Liver (tissue), 9 donors: ENCODE data around the gene TRIM67. TPM values are rescaled to one million over a fixed set of nuclear protein-coding genes. Genes with fewer than 3 reads are reported as not detected.

Experiments used
- DNase-seq: peaks from one replicate; pipeline ENCODE4 v3.0.0-alpha.2; 2017; ENCODE audit warnings: low spot score
- H3K27ac ChIP-seq, 2 donors: one replicate each; pipeline ENCODE4 v1.7.0; 2013; ENCODE audit warnings: inconsistent platforms in 2 of 2, low read length in 2 of 2, control low read depth in 1 of 2, low read depth in 1 of 2, mild to moderate bottlenecking in 1 of 2
- H3K27me3 ChIP-seq, 4 donors: one replicate each; pipeline versions ENCODE4 v1.6.1 to v1.7.0; 2013; ENCODE audit warnings: low read length in 3 of 4, inconsistent platforms in 1 of 4, mild to moderate bottlenecking in 1 of 4, moderate library complexity in 1 of 4; ENCODE audit not compliant: control insufficient read depth in 4 of 4, insufficient read depth in 4 of 4
- H3K36me3 ChIP-seq, 4 donors: one replicate each; pipeline versions ENCODE4 v1.6.1 to v1.7.0; 2013; ENCODE audit warnings: low read length in 3 of 4, mild to moderate bottlenecking in 3 of 4, low read depth in 1 of 4, moderate library complexity in 1 of 4; ENCODE audit not compliant: control insufficient read depth in 4 of 4, insufficient read depth in 3 of 4
- H3K4me1 ChIP-seq, 4 donors: one replicate each; pipeline versions ENCODE4 v1.6.1 to v1.7.0; 2013; ENCODE audit warnings: low read length in 3 of 4, mild to moderate bottlenecking in 3 of 4, moderate library complexity in 1 of 4; ENCODE audit not compliant: control insufficient read depth in 4 of 4, insufficient read depth in 4 of 4
- H3K4me3 ChIP-seq, 3 donors: one replicate each; pipeline versions ENCODE4 v1.6.1 to v1.7.0; 2013; ENCODE audit warnings: low read length in 3 of 3, control low read depth in 1 of 3, low read depth in 1 of 3, mild to moderate bottlenecking in 1 of 3
- H3K9ac ChIP-seq, 2 donors: one replicate each; pipeline ENCODE4 v1.7.0; 2013; ENCODE audit warnings: low read length in 2 of 2, mild to moderate bottlenecking in 2 of 2, moderate library complexity in 2 of 2, control low read depth in 1 of 2, low read depth in 1 of 2
- H3K9me3 ChIP-seq, 4 donors: one replicate each; pipeline versions ENCODE4 v1.6.1 to v1.7.0; 2013; ENCODE audit warnings: low read length in 3 of 4; ENCODE audit not compliant: control insufficient read depth in 4 of 4
- EGR1 ChIP-seq, 2 donors: IDR thresholded peaks; 2 replicates each; pipeline ENCODE4 v1.6.1; 2016 to 2018; ENCODE audit warnings: antibody characterized with exemption in 2 of 2, low read depth in 2 of 2
- FOXA1 ChIP-seq: IDR thresholded peaks from 2 replicates; pipeline ENCODE4 v1.6.1; 2016; ENCODE audit warnings: antibody characterized with exemption
- FOXA2 ChIP-seq: IDR thresholded peaks from 2 replicates; pipeline ENCODE4 v1.6.1; 2016; ENCODE audit warnings: antibody characterized with exemption
- GABPA ChIP-seq, 2 donors: IDR thresholded peaks in 1 of 2; conservative IDR thresholded peaks in 1 of 2; 2 replicates each; pipeline ENCODE4 v1.6.1; 2016; ENCODE audit warnings: antibody characterized with exemption in 2 of 2, mild to moderate bottlenecking in 1 of 2, moderate library complexity in 1 of 2
- HNF4A ChIP-seq, 2 donors: conservative IDR thresholded peaks; 2 replicates each; pipeline ENCODE4 v1.6.1; 2016; ENCODE audit warnings: antibody characterized with exemption in 2 of 2, mild to moderate bottlenecking in 2 of 2
- HNF4G ChIP-seq: IDR thresholded peaks from 2 replicates; pipeline ENCODE4 v1.6.1; 2016; ENCODE audit warnings: antibody characterized with exemption
- JUND ChIP-seq, 2 donors: IDR thresholded peaks; 2 replicates each; pipeline ENCODE4 v1.6.1; 2016; ENCODE audit warnings: antibody characterized with exemption in 2 of 2
- NR2F2 ChIP-seq: IDR thresholded peaks from 2 replicates; pipeline ENCODE4 v1.6.1; 2016; ENCODE audit warnings: antibody characterized with exemption
- RAD21 ChIP-seq, 2 donors: IDR thresholded peaks; 2 replicates each; pipeline ENCODE4 v1.6.1; 2016; ENCODE audit warnings: antibody characterized with exemption in 2 of 2, mild to moderate bottlenecking in 2 of 2
- REST ChIP-seq: IDR thresholded peaks from 2 replicates; pipeline ENCODE4 v1.6.1; 2016; ENCODE audit warnings: antibody characterized with exemption, mild to moderate bottlenecking
- RXRA ChIP-seq, 2 donors: IDR thresholded peaks; 2 replicates each; pipeline ENCODE4 v1.6.1; 2017 to 2018; ENCODE audit warnings: antibody characterized with exemption in 2 of 2, mild to moderate bottlenecking in 1 of 2
- SP1 ChIP-seq: IDR thresholded peaks from 2 replicates; pipeline ENCODE4 v1.6.1; 2018; ENCODE audit warnings: antibody characterized with exemption, mild to moderate bottlenecking
- TAF1 ChIP-seq: conservative IDR thresholded peaks from 2 replicates; pipeline ENCODE4 v1.6.1; 2016; ENCODE audit warnings: antibody characterized with exemption, mild to moderate bottlenecking
- YY1 ChIP-seq: IDR thresholded peaks from 2 replicates; pipeline ENCODE4 v1.6.1; 2016; ENCODE audit warnings: antibody characterized with exemption, mild to moderate bottlenecking
- ZBTB33 ChIP-seq: IDR thresholded peaks from 2 replicates; pipeline ENCODE4 v1.6.1; 2016; ENCODE audit warnings: antibody characterized with exemption
- WGBS: extraction: QIAGEN DNeasy Blood & Tissue Kit; methylation state at CpG from one replicate; pipeline ENCODE4 v1.1.7; 2013; 5-methylcytosine and 5-hydroxymethylcytosine counted together
- polyA plus RNA-seq, 2 donors: library from polyadenylated mRNA; stranded (reverse) in 1 of 2; unstranded in 1 of 2; fragments of 200-250 nt in 1 of 2; fragments of >200 nt in 1 of 2; fragmentation: Nextera tagmentation in 1 of 2; extraction: Ambion mirVana in 1 of 2; gene quantifications; one replicate each; pipeline versions ENCODE4 v1.2.1 to v1.2.3, GENCODE V29; 2013 to 2015
- total RNA-seq, 2 donors: library from RNA; depleted of rRNA; stranded (reverse); fragments of >200 nt; gene quantifications; one replicate each; pipeline ENCODE4 v1.2.3, GENCODE V29; 2014
- TF ChIP-seq, protein P1 (sequence below): IDR thresholded peaks from 2 replicates; pipeline ENCODE4 v1.6.1; 2016; ENCODE audit warnings: antibody characterized with exemption
- TF ChIP-seq, protein P2 (sequence below): IDR thresholded peaks from 2 replicates; pipeline ENCODE4 v1.6.1; 2016; ENCODE audit warnings: antibody characterized with exemption
- TF ChIP-seq, protein P3 (sequence below): fragments of 150-350 bp; IDR thresholded peaks from 2 replicates; pipeline ENCODE4 v1.5.1; 2017; ENCODE audit warnings: improper control_type of control experiment, low read depth, low read length; ENCODE audit not compliant: missing input control
- donor health status: healthy.
- donor health status: healthy.
- donor health status: healthy.
- donor health status: healthy.
- donor health status: healthy.

The TRIM67 gene
- total and polyA plus RNA-seq, 4 donors, result under 0.01 to 0.05 TPM; not detected in 2

DNA sequence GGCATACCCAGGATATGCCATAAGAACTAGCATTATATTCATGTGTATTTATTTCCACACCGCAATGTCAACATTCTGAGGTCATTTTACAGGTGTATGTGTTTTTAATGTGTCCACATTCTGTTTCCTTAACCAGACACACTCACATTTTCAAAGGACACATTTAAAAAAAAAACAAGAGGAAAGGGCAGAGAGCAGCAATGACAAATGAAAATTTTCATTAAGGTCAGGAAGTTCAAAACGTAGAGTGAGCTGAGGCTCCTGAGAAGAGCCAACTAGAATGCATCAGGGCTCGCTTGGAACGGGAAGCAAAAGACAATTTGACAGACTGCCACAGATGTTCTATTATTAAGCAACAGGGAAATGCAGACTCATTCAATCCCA is 74.3 kb downstream of the TRIM67 start:
- Histone ChIP-seq H3K4me1 (peaks cover 16 to 83% (median 75%) of the 10 kb centered on the region in 4 donors), H3K4me3 (no peak overlapping the region), H3K9me3 (no peaks in the 10 kb centered on the region), H3K36me3 (peaks cover 0 to 16% (median 2%) of the 10 kb centered on the region in 4 donors), H3K9ac (no peak overlapping the region), H3K27me3 (no peaks in the 10 kb centered on the region), H3K27ac (peak overlapping the region; percentile 59 to 84)
- DNase-seq, result no peak
- WGBS, result 15% methylated on average over 4 of the region's 4 CpGs
- TF ChIP-seq SP1, result peak; percentile 70
- no peak for TF ChIP-seq TAF1
- peak; percentile 60 to 82 for TF ChIP-seq HNF4A (conservative IDR thresholded peaks at IDR 0.05)
- TF ChIP-seq, protein P1, sequence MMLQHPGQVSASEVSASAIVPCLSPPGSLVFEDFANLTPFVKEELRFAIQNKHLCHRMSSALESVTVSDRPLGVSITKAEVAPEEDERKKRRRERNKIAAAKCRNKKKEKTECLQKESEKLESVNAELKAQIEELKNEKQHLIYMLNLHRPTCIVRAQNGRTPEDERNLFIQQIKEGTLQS, result no peak
- peak; percentile 65 for TF ChIP-seq FOXA2
- no peak for TF ChIP-seq FOXA1
- TF ChIP-seq JUND (IDR thresholded peaks at IDR 0.05), result peak; percentile 70 to 81
- TF ChIP-seq ZBTB33, result peak; percentile 40
- TF ChIP-seq, protein P2, sequence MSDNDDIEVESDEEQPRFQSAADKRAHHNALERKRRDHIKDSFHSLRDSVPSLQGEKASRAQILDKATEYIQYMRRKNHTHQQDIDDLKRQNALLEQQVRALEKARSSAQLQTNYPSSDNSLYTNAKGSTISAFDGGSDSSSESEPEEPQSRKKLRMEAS, result peak; percentile 56
- peak in 1 of 2 donors; percentile 28 for TF ChIP-seq GABPA (IDR thresholded peaks at IDR 0.05 in 1 of 2, conservative IDR thresholded peaks at IDR 0.05 in 1 of 2)
- TF ChIP-seq HNF4G, result no peak
- peak; percentile 85 to 87 for TF ChIP-seq RXRA (IDR thresholded peaks at IDR 0.05)
- TF ChIP-seq, protein P3, sequence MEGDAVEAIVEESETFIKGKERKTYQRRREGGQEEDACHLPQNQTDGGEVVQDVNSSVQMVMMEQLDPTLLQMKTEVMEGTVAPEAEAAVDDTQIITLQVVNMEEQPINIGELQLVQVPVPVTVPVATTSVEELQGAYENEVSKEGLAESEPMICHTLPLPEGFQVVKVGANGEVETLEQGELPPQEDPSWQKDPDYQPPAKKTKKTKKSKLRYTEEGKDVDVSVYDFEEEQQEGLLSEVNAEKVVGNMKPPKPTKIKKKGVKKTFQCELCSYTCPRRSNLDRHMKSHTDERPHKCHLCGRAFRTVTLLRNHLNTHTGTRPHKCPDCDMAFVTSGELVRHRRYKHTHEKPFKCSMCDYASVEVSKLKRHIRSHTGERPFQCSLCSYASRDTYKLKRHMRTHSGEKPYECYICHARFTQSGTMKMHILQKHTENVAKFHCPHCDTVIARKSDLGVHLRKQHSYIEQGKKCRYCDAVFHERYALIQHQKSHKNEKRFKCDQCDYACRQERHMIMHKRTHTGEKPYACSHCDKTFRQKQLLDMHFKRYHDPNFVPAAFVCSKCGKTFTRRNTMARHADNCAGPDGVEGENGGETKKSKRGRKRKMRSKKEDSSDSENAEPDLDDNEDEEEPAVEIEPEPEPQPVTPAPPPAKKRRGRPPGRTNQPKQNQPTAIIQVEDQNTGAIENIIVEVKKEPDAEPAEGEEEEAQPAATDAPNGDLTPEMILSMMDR, result no peak
- peak; percentile 75 for TF ChIP-seq NR2F2
- no peak for TF ChIP-seq RAD21 (IDR thresholded peaks at IDR 0.05)
- TF ChIP-seq REST, result no peak
- TF ChIP-seq EGR1 (IDR thresholded peaks at IDR 0.05; ENCODE audit: low read depth in 2 of 2), result peak in 1 of 2 donors; percentile 51
- no peak for TF ChIP-seq YY1
